Muscle layer of colon (tissue), 2 donors: ENCODE measurements around the gene POLR2H.

ENCODE experiments used
- H3K27ac ChIP-seq: one replicate; pipeline ENCODE4 v1.7.0; 2013; ENCODE audit warnings: low read depth, mild to moderate bottlenecking, low read length, moderate library complexity
- H3K27me3 ChIP-seq, 2 donors: one replicate each; pipeline ENCODE4 v1.7.0; 2013; ENCODE audit warnings: low read length in 2 of 2, mild to moderate bottlenecking in 2 of 2; ENCODE audit not compliant: insufficient read depth in 2 of 2, control insufficient read depth in 1 of 2
- H3K36me3 ChIP-seq: one replicate; pipeline ENCODE4 v1.7.0; 2013; ENCODE audit warnings: mild to moderate bottlenecking, low read length; ENCODE audit not compliant: insufficient read depth
- H3K4me1 ChIP-seq: one replicate; pipeline ENCODE4 v1.7.0; 2013; ENCODE audit warnings: mild to moderate bottlenecking, low read length; ENCODE audit not compliant: insufficient read depth
- H3K4me3 ChIP-seq, 2 donors: one replicate each; pipeline ENCODE4 v1.7.0; 2013; ENCODE audit warnings: low read length in 2 of 2, low read depth in 1 of 2, mild to moderate bottlenecking in 1 of 2, moderate library complexity in 1 of 2
- H3K9ac ChIP-seq: one replicate; pipeline ENCODE4 v1.7.0; 2013; ENCODE audit warnings: low read length
- H3K9me3 ChIP-seq: one replicate; pipeline ENCODE4 v1.7.0; 2013; ENCODE audit warnings: mild to moderate bottlenecking, low read length
- donor health status: abdominal sarcoma.
- donor health status: Adenocarcinoma of cecum.

POLR2H gene

DNA sequence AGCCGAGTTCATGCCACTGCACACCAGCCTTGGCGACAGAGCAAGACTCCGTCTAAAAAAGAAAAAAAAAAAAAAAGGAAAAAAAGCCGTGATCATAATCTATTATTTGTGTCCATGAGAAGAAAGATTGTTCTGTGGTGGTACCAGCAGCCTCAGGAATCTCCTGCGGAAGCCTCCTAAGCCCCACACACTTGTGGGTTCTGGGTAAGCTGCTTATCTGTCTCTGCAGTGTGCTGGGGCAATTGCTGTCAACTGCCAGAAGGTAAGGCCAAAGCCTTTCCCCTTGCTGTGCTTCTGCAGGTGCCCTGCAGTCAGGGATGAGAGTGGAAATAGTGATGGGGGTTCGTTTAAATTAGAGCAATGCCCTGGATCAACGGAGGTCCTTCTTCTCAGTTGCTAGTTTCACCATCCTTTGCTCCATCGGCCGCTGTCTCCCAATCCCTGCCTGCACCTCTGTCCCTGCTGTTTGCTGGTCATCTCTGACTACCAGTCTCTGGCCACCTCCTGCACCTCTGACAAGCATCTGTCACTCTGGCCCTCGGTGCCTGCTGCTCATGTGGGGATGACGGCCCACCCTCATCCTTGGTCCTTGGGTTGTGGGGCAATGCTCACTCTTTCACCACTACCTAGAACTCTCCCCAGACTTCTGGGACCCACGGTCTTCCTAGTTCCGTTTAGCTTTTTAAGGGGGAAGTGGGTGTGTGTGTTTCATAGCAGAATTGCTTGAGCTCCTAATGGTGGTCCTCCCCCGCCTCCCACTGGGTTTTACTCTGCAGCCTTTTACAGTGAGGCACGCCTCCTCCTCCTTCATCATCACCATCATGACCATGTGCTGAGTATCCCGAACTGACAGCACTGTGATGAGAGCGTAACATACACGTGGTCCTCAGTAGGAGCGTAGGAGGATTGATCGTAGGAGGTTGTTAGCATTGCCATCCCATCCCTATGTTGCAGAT, 43.8 kb downstream of the POLR2H start:
- Histone ChIP-seq H3K36me3 (no peaks in the 10 kb centered on the region), H3K27ac (no peak overlapping the region), H3K27me3 (peaks cover 0 to 9% of the 10 kb centered on the region in 2 donors), H3K9me3 (no peaks in the 10 kb centered on the region), H3K9ac (no peak overlapping the region), H3K4me3 (no peak overlapping the region), H3K4me1 (no peaks in the 10 kb centered on the region)

DNA sequence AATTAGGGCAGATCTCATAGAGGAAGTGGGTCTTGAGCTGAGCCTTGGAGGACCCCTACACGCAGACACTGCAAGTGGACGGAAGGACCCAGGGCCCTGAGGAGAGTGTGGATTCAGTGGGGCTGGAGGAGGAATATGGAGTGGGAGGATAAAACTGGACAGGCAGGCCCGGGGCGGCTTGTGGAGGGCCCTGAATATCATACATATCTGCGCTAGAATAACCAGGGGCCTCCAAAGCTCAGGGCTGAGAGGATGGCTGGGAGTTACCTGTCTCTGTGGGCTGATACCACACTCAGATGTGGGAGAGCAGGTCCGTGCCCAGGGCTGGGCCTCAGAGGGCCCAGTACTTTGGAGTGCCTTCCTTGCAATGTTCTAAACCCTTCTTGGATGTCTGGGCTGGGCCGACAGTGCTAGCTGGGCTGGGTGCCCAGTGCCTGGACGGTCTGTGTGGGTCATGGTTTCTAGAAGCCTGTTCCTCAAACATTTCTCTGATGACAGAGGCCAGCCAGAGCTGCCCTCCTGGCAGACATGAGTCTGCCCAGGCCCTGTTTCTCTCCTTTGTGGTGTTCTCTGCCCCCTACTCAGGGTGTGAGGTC, 47.9 kb downstream of the POLR2H start:
- Histone ChIP-seq H3K36me3 (no peaks in the 10 kb centered on the region), H3K27ac (no peak overlapping the region), H3K9me3 (no peaks in the 10 kb centered on the region), H3K4me1 (no peaks in the 10 kb centered on the region), H3K27me3 (no peaks in the 10 kb centered on the region), H3K4me3 (no peak overlapping the region), H3K9ac (no peak overlapping the region)

DNA sequence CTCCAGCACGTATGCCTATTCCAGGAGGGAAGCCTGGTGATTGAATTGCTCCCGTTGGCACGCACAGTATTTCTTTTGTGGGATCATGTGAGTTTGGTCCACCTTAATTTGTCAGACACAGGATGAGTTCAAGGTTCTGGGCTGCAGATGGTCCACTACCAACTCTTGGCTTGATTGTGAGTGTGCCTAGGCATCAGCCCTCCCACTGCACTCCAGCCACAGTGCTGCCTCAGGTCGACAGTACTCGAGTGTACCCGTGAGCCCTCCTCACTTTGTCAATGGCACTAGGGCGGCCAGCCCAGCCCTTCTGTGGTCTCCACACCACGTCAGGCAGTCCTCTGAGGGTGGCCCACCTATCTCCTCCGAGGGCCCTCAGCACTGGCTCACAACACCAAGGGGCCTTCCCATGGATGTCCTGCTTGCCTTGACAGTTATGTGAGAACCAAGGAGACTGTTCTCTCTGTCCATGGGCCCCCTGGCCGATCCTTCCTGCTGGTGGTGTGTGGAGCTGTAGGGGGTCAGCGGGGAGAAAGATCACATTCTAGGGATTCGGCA, 48.5 kb downstream of the POLR2H start:
- Histone ChIP-seq H3K27me3 (no peaks in the 10 kb centered on the region), H3K9ac (no peak overlapping the region), H3K9me3 (no peaks in the 10 kb centered on the region), H3K4me3 (no peak overlapping the region), H3K27ac (no peak overlapping the region), H3K4me1 (no peaks in the 10 kb centered on the region), H3K36me3 (no peaks in the 10 kb centered on the region)

DNA sequence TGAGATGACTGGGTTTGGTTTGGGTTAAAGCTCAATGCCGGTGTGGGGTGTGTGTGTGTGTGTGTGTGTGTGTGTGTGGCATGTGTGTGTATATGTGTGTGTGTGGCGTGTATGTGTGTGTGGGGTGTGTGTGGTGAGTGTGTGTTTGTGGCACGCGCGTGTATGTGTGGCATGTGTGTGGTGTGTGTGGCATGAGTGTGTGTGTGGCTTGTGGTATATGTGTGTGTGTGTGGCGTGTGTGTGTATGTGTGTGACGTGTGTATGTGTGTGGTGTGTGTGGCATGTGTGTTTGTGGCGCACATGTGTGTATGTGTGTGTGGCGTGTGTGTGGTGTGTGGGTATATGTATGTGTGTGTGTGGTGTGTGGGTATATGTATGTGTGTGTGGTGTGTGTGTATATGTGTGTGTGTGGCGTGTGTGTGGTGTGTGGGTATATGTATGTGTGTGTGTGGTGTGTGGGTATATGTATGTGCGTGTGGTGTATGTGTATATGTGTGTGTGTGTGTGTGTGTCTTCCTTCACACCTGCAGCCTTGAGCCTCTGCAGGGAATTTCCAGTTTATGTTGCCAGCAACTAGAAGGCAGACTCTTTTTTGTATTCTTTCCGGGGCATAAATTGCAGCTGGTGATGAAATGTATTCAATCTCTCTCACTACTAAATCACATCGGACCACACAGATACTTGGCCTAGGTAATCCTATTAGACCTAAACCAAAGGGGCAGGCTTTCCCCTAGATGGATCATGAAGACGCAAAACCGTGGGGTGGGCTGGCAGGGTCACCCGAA, 53.1 kb downstream of the POLR2H start:
- Histone ChIP-seq H3K4me3 (no peak overlapping the region), H3K4me1 (no peaks in the 10 kb centered on the region), H3K9ac (no peak overlapping the region), H3K9me3 (no peaks in the 10 kb centered on the region), H3K27ac (no peak overlapping the region), H3K36me3 (no peaks in the 10 kb centered on the region), H3K27me3 (no peaks in the 10 kb centered on the region)

DNA sequence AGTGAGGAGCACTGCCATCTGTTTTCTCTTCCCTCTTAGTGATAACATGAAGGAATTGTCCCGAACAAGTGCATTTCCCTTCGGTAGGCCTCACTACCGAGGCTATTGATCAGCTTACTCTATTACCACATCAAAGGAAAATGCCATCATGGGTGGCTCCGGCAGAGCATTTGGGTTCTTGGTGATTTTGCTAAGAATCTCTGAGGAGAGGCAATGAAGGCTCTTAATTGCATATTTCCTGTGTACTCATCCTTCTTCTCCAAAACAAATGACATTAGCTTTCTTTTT, 53.6 kb downstream of the POLR2H start:
- Histone ChIP-seq H3K4me3 (no peak overlapping the region), H3K4me1 (no peaks in the 10 kb centered on the region), H3K27me3 (no peaks in the 10 kb centered on the region), H3K9me3 (no peaks in the 10 kb centered on the region), H3K27ac (no peak overlapping the region), H3K36me3 (no peaks in the 10 kb centered on the region), H3K9ac (no peak overlapping the region)

DNA sequence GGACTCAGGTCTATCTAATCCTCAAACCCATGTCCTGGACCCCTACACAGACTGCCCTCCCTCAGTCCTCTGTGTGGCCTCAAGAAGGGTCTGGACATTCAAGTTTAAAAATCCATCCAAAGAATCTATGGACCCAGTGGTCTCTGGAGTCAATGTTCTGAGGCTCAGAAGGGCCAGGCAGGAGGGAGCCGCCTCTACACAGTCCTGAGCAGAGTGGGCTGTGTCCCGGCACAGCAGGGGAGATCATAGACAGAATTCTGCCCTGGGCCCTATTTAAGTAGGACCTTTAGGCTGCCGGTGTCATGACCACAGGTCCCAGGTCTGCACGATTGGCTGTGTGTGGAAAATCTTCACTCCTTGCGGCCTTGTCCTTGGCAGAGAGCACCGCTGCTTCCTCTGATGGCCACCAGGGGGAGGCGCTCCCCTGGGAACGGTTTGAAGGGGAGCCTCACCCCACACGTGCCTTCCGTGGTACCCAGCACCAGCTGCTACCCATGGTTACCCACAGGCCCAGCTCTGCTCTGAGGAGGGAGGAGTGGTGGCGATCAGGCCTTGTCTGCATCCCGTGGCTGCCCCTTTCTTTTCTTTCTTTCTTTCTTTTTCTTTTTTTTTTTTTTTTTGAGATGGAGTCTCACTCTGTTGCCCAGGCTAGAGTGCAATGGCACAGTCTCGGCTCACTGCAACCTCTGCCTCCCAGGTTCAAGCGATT, 56.3 kb downstream of the POLR2H start:
- Histone ChIP-seq H3K9me3 (no peaks in the 10 kb centered on the region), H3K4me1 (no peaks in the 10 kb centered on the region), H3K27ac (no peak overlapping the region), H3K27me3 (no peaks in the 10 kb centered on the region), H3K4me3 (no peak overlapping the region), H3K9ac (no peak overlapping the region), H3K36me3 (no peaks in the 10 kb centered on the region)
